HG03060 (cell line): ENCODE data around the gene TNIK.
"Not testable (repeated sequence)": the region's sequence is repeated elsewhere in the genome, so short reads cannot be mapped to it uniquely, and the experiment has no call there.

Experiments
- ATAC-seq: cut with Tn5 transposase; IDR thresholded peaks from one replicate; pipeline ENCODE4 v1.9.1; 2021; ENCODE audit warnings: low read depth, moderate number of reproducible peaks; ENCODE audit not compliant: unreplicated experiment

The TNIK gene

GRCh38 chr3:171447579-171447891, 12.7 kb downstream of the TNIK start:
- ATAC-seq, result not testable (repeated sequence)

DNA sequence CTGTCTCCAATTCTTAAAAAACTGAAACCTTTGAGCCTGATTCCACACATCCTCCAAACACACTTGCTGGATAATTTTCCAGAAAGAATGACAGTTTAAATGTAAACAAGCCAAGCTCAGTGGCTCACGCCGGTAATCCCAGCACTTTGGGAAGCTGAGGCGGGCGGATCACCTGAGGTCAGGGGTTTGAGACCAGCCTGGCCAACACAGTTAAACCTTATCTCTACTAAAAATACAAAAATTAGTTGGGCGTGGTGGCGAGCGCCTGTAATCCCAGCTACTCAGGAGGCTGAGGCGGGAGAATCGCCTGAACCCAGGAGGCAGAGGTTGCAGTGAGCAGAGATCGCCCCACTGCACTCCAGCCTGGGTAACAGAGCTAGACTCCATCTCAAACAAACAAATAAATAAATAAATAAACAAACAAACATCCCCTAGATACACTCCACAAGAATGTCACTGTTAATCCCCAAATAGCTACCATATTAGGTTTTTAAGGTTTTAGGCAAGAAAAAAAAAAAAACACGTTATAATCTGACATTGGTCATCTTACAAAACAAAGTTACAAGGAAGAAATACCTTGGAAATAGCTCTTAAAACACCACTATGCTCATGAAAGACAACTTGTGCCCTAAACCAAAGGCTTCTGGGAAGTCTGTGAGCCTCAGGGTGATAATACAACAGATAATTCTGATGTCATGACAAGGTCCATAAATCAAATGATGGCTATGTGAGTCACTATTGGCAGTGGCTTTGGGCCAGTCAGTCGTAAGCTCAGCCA, 13.2 kb downstream of the TNIK start:
- no peak for ATAC-seq

GRCh38 chr3:171446301-171446700, 13.9 kb downstream of the TNIK start:
- ATAC-seq, result no peak

GRCh38 chr3:171445620-171446204, 14.5 kb downstream of the TNIK start:
- no peak for ATAC-seq

- no peak for ATAC-seq
Observed at GRCh38 chr3:171444001-171444690, 16.1 kb downstream of the TNIK start.

DNA sequence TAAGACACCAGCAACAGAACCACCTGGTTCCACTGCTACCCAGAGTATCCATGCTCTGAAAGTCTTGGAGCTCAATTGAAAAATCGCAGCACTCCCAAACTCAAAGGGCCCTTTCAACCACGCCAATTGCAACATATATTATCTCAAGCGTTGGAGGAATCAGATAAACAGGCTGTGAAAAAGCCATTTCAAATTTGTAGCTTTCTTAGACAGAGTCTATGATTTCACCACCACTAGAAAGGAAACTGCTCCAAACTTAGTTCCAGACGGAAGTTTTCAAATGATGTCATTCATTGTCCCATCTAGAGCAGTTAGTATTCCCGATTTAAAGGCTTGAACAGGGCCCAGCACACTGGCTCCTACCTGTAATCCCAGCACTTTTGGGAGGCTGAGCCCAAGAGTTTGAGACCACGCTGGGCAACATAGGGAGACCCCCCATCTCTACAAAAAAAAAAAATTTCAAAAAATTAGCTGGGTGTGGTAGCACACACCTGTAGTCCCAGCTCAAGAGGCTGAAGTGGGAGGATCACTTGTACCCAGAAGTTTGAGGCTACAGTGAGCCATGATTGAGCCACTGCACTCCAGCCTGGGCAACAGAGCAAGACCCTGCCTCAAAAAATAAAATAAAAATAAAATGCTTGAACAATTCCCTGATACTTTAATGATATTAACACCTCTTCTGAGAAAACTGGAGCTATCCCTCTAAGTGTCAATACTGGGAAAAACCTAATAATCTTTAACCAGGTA, 16.8 kb downstream of the TNIK start:
- ATAC-seq, result no peak

DNA sequence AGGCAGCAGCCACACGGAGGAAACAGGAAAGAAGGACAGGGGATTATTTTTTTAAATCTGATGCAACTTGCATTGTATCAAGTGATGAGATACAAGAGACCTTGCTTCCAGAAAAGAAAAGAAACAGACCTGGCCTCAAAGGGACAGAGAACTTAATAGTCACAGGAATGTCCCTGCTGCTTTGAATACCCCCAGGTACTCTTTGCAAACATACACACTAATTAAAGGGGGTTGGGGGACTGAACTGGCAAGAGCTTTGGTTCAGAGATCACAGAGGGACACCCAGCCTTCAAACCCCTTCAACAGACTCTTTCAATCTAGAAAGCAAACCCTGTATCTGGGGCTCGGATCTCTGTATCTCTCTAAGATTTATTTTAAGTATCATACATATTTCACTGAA, 18.0 kb downstream of the TNIK start:
- ATAC-seq, result no peak

- no peak for ATAC-seq
Observed at GRCh38 chr3:171441381-171441780, 18.8 kb downstream of the TNIK start.

- no peak for ATAC-seq
Observed at GRCh38 chr3:171439996-171440395, 20.2 kb downstream of the TNIK start.

DNA sequence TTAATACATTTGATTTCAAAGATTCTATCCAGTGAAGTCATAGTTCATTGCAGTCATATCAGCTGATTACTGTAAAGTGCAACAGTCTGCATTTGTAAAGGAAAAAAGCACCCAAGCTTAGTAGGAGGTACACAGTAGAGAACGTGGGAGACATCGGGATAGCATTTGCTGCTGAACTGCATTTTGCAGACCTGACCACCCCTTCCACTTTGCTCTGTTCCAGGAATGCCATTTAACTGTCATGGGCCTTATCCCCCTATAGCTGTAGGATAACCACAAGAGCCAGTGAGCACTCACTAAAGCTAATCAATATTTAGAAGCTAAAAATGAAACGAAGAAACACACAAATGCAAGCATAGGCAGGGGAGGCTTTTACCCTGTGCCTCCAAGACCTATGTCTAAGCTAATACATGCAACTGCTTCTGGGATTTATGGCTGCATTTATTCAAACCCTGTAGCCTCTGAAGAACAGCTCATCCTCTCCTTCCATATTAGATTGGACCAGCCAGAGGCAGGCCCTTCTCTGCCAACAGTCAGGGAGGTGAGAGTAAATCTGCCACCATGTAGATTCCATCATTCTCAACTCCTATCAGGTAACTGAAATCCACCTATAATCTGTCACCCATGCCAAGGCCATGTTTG, 23.0 kb downstream of the TNIK start:
- ATAC-seq, result no peak

DNA sequence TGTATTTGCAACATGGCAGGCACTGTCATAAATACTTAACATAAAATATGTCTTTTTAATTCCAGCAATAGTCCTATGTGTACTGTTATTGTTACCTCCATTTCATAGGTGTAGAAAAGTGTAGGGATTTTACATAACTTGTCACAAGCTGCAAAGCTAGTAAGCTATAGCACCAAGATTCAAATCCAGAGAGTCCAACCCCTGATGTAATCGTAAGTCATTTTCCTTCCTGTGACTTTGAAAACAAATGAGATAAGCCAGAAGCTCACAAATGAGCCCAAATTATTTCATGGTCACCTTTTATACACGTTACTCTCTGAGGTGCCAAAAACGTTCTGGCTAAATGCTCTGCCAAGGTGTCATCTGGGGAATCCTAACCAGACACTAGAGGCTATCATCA, 23.8 kb downstream of the TNIK start:
- no peak for ATAC-seq

DNA sequence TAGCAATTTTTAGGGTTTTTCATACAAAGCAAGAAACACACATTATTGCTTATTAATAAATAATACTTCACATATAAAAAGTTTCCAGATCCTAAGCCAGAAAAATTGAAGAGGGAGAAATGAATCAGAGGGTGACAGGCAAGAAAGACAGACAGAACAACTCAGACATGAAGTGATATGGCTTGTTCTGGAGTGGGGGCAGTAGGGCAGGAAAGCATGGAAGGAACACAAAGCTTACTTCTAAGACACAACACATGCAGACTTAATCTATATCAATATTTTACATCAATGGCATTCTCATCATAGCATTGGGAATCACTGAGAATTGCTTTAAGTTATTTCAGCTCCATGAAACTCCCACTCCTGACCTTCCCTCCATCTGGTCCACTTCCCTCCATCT, 24.4 kb downstream of the TNIK start:
- no peak for ATAC-seq

GRCh38 chr3:171435143-171435542, 25.1 kb downstream of the TNIK start:
- ATAC-seq, result no peak

DNA sequence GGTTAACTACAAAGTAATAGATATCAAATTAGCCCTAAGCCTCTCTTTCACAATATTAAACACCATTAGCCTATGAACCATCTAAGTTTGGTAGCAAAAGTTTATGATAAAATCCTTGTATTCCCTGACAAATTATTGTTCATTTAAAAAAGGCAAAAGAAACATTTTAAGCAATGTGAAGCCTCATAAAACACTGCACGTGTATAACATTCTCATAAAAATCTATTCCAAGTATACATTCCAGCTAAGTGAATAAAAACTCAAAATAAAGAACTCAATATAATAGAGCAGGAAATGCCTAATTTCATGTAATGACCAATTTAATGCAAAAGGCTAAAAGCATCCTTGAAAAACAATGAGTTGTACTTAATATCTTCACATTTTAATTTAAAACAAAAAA, 27.7 kb downstream of the TNIK start:
- ATAC-seq, result no peak

- ATAC-seq, result no peak
Observed at GRCh38 chr3:171431550-171431949, 28.7 kb downstream of the TNIK start.

DNA sequence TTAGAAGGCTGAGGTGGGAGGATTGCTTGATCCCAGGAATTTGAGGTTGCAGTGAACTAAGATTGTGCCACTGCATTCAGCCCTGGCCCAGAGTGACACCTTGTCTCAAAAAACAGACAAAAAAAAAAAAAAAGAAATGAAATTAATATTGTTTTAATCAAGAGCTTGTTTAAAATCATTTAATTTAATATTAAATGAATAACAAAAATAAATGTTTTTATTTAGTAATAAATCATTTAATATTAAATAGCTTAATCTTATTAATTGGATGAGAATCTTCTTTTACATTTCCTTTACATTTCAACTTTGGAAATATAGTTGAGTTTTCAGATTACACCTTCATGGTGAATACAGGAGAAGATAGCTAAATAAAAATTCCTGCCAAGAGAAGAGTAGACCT, 29.7 kb downstream of the TNIK start:
- no peak for ATAC-seq

DNA sequence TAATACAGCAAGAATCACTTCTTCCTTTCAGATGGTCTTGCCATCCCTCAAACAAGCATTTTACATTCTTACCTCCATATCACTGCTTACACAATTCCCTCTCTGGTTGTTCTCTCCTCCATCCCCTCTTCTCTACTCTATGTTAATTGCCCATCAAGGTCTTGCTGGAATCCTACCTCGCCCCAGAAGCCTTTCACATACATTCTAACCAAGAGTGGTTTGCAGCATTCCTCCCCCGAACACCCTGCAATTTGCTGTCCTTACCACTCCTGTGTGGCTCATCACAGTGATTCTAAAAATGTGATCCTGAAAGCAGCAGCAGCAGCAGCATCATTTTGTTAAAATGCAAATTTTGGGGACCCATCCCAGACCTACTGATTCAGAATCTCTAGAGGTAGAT, 30.6 kb downstream of the TNIK start:
- no peak for ATAC-seq

DNA sequence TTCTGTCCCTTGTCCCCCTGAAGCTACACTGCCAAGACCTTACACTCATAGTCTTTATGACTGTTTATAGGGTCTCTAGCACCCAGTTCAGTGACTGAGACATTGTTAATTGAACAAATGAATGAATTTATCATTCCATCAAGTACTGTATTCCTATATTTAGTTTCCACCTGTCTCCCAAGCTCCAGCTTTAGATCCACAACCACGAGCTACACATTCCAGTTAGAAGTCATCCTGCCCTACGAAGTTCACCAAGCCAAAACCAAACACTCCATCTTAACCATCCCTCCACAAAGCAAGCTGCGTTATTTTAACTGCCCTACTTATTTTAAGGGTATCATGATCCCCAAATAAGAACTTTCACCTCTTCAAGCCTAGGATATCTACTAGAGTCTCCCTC, 31.3 kb downstream of the TNIK start:
- no peak for ATAC-seq

- ATAC-seq, result no peak
Observed at GRCh38 chr3:171428321-171428787, 31.9 kb downstream of the TNIK start.

DNA sequence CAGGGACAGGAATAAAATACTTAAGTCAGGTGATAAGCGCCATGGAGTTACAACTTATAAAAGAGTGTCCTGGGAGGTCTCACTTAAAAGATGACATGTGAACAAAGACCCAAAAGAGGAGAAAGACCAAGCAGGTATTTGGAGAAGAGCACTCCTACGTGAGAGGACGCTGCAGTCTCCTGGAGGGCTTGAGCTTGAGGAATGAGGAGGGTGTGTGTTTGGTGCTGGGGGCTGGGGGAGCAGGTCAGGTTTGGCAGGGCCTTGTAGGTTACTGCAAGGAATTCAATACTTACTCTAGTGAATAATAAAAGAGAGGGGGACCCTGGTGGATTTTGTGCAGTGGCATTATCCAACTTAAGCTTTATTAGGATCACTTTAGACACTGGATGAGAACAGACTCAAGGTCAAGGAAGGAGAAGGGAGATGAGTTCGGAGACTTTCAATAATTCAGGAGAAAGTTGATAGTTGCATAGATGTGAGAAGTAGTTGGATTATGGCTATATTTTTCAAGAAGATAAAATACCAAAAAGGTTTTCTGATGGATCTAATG, 32.4 kb downstream of the TNIK start:
- no peak for ATAC-seq
